HEK293 (cell line): ENCODE data around the gene PDE4D.

Source experiments
- CTCF ChIA-PET: fragments of 350-600 bp; formaldehyde crosslinking; extraction: SDS; loops from one replicate; lab custom pipeline; 2021; ENCODE audit warnings: antibody characterized with exemption; lab: Yijun Ruan, JAX
- POLR2A ChIA-PET: fragments of 300-600 bp; formaldehyde crosslinking; extraction: SDS; loops from one replicate; lab custom pipeline; 2020; ENCODE audit warnings: antibody characterized with exemption, inconsistent platforms; lab: Yijun Ruan, JAX
- H3K27ac ChIP-seq: fragments of 200-500 bp; sonication (Bioruptor generic); 2 replicates; pipeline ENCODE4 v1.5.1; 2014; ENCODE audit warnings: low read depth, low read length, control low read depth, inconsistent platforms; ENCODE audit errors: extremely low read depth
- H3K36me3 ChIP-seq, 2 experiments: fragments of 200-500 bp in 1 of 2; sonication (Bioruptor generic) in 1 of 2; 1 replicate in 1 of 2; 2 replicates in 1 of 2; pipeline ENCODE4 v1.5.1; 2014 to 2017; ENCODE audit warnings: inconsistent platforms in 2 of 2, low read length in 2 of 2; ENCODE audit not compliant: control insufficient read depth in 2 of 2, insufficient read depth in 1 of 2
- H3K4me1 ChIP-seq: fragments of 200-500 bp; sonication (Bioruptor generic); 2 replicates; pipeline ENCODE4 v1.5.1; 2014; ENCODE audit warnings: mild to moderate bottlenecking, low read length, inconsistent platforms; ENCODE audit not compliant: control insufficient read depth, insufficient read depth
- H3K4me3 ChIP-seq: 2 replicates; pipeline ENCODE4 v1.5.1; 2011; ENCODE audit warnings: low read depth, mild to moderate bottlenecking, control low read depth, low read length, moderate library complexity
- H3K9me3 ChIP-seq: fragments of 200-500 bp; sonication (Bioruptor generic); 2 replicates; pipeline ENCODE4 v1.5.1; 2014; ENCODE audit warnings: low read depth, low read length, inconsistent platforms; ENCODE audit not compliant: control insufficient read depth, insufficient read depth
- KLF1 ChIP-seq: fragments of 450-650 bp; formaldehyde crosslinking; IDR thresholded peaks from 2 replicates; pipeline ENCODE4 v1.5.1; 2016; ENCODE audit warnings: missing biosample characterization, missing genetic modification characterization
- ZBTB17 ChIP-seq: fragments of 450-650 bp; formaldehyde crosslinking; IDR thresholded peaks from 2 replicates; pipeline ENCODE4 v1.5.1; 2016; ENCODE audit warnings: missing biosample characterization, missing genetic modification characterization
- ZFP3 ChIP-seq: fragments of 450-650 bp; formaldehyde crosslinking; IDR thresholded peaks from 2 replicates; pipeline ENCODE4 v1.5.1; 2016; ENCODE audit warnings: low read depth, missing biosample characterization, missing genetic modification characterization
- ZNF155 ChIP-seq: fragments of 450-650 bp; formaldehyde crosslinking; IDR thresholded peaks from 2 replicates; pipeline ENCODE4 v1.5.1; 2016; ENCODE audit warnings: missing biosample characterization, missing genetic modification characterization
- ZNF174 ChIP-seq: fragments of 450-650 bp; formaldehyde crosslinking; IDR thresholded peaks from 2 replicates; pipeline ENCODE4 v1.5.0; 2017; ENCODE audit warnings: missing biosample characterization, mild to moderate bottlenecking, missing genetic modification characterization
- ZNF23 ChIP-seq: fragments of 450-650 bp; formaldehyde crosslinking; IDR thresholded peaks from 2 replicates; pipeline ENCODE4 v1.5.1; 2016; ENCODE audit warnings: missing biosample characterization, missing genetic modification characterization, borderline replicate concordance
- ZNF530 ChIP-seq: fragments of 450-650 bp; formaldehyde crosslinking; IDR thresholded peaks from 2 replicates; pipeline ENCODE4 v1.5.1; 2016; ENCODE audit warnings: low read depth, missing biosample characterization, missing genetic modification characterization
- ZNF548 ChIP-seq: fragments of 450-650 bp; formaldehyde crosslinking; IDR thresholded peaks from 2 replicates; pipeline ENCODE4 v1.5.1; 2016; ENCODE audit warnings: missing biosample characterization, missing genetic modification characterization
- ZNF792 ChIP-seq: fragments of 450-650 bp; formaldehyde crosslinking; IDR thresholded peaks from 2 replicates; pipeline ENCODE4 v1.5.1; 2016; ENCODE audit warnings: missing biosample characterization, missing genetic modification characterization
- ZSCAN23 ChIP-seq: fragments of 450-650 bp; formaldehyde crosslinking; IDR thresholded peaks from 2 replicates; pipeline ENCODE4 v1.5.1; 2016; ENCODE audit warnings: missing biosample characterization, missing genetic modification characterization
- ZXDB ChIP-seq: fragments of 450-650 bp; formaldehyde crosslinking; IDR thresholded peaks from 2 replicates; pipeline ENCODE4 v1.5.1; 2016; ENCODE audit warnings: missing biosample characterization, missing genetic modification characterization
- TF ChIP-seq, protein P1 (sequence below): fragments of 450-650 bp; formaldehyde crosslinking; conservative IDR thresholded peaks from 2 replicates; pipeline ENCODE4 v1.5.1; 2016; ENCODE audit warnings: low read depth, missing biosample characterization, missing genetic modification characterization
- TF ChIP-seq, protein P2 (sequence below): fragments of 450-650 bp; formaldehyde crosslinking; conservative IDR thresholded peaks from 2 replicates; pipeline ENCODE4 v1.5.1; 2016; ENCODE audit warnings: low read depth, missing biosample characterization, missing genetic modification characterization
- TF ChIP-seq, protein P3 (sequence below): fragments of 450-650 bp; formaldehyde crosslinking; IDR thresholded peaks from 2 replicates; pipeline ENCODE4 v1.5.1; 2017; ENCODE audit warnings: missing biosample characterization, mild to moderate bottlenecking, missing genetic modification characterization, moderate library complexity

PDE4D gene

DNA sequence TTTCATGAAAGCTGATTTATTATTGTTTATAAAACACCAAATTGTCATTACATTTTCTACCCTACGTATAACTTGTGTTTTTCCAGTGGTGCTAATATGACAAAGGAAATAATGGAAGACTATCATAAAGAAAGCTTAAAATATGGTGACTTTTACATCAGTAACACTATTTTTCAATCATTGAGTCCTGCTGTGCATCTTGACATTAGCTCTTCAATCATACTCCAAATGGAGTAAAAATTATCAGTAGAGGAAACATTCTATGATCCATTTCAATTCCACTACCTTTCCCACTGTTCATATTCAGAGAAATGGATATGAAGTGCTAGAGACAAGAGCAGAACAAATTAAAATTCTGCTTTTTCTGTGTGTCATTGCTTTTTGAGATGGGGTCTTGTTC is 774.0 kb downstream of the PDE4D start:
- peaks cover 18% of the 10 kb centered on the region for H3K4me1 ChIP-seq
- H3K36me3 ChIP-seq = no peaks in the 10 kb centered on the region
- no peak overlapping the region for H3K27ac ChIP-seq
- POLR2A ChIA-PET = no interaction called here
- no peak overlapping the region for H3K4me3 ChIP-seq
- TF ChIP-seq KLF1 (tag by site-specific recombination) (no peak), ZNF792 (tag by site-specific recombination) (no peak), ZBTB17 (tag by site-specific recombination) (no peak), ZNF23 (tag by site-specific recombination) (no peak)
- CTCF ChIA-PET = interaction anchor here (0.6 kb wide), 1 partner anchor 227 kb away, joined by 3 read pairs; no protein-coding TSS in a partner anchor
- no peaks in the 10 kb centered on the region for H3K9me3 ChIP-seq

DNA sequence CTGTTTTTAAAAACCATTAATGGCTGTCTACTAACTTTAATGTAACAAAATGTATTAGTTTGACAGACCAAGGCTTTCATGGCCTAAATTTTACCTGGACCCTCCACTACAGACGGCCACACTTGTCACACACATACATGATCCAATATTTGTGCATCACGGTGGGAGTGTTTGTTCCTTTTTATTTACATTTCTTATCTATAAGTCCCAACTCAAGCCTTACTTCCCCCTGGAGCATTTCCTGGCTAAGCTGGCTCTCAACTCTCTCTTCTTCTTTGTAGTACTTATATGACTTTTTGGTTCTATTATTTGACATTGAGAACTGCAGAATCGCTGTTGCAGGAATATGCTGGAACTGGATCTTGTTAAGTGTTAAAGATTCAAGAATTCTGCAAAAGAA is 776.2 kb downstream of the PDE4D start:
- peaks cover 10% of the 10 kb centered on the region; the same call in 1 of the 2 replicates for H3K4me1 ChIP-seq
- POLR2A ChIA-PET = no interaction called here
- TF ChIP-seq ZSCAN23 (tag by site-specific recombination) (no peak), ZNF174 (tag by site-specific recombination) (no peak), ZNF548 (tag by site-specific recombination) (no peak), ZNF530 (tag by site-specific recombination) (no peak), ZFP3 (tag by site-specific recombination) (no peak), ZXDB (no peak), ZNF155 (no peak)
- TF ChIP-seq, protein P1, sequence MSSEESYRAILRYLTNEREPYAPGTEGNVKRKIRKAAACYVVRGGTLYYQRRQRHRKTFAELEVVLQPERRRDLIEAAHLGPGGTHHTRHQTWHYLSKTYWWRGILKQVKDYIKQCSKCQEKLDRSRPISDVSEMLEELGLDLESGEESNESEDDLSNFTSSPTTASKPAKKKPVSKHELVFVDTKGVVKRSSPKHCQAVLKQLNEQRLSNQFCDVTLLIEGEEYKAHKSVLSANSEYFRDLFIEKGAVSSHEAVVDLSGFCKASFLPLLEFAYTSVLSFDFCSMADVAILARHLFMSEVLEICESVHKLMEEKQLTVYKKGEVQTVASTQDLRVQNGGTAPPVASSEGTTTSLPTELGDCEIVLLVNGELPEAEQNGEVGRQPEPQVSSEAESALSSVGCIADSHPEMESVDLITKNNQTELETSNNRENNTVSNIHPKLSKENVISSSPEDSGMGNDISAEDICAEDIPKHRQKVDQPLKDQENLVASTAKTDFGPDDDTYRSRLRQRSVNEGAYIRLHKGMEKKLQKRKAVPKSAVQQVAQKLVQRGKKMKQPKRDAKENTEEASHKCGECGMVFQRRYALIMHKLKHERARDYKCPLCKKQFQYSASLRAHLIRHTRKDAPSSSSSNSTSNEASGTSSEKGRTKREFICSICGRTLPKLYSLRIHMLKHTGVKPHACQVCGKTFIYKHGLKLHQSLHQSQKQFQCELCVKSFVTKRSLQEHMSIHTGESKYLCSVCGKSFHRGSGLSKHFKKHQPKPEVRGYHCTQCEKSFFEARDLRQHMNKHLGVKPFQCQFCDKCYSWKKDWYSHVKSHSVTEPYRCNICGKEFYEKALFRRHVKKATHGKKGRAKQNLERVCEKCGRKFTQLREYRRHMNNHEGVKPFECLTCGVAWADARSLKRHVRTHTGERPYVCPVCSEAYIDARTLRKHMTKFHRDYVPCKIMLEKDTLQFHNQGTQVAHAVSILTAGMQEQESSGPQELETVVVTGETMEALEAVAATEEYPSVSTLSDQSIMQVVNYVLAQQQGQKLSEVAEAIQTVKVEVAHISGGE (tag by site-specific recombination) = no peak
- TF ChIP-seq, protein P2, sequence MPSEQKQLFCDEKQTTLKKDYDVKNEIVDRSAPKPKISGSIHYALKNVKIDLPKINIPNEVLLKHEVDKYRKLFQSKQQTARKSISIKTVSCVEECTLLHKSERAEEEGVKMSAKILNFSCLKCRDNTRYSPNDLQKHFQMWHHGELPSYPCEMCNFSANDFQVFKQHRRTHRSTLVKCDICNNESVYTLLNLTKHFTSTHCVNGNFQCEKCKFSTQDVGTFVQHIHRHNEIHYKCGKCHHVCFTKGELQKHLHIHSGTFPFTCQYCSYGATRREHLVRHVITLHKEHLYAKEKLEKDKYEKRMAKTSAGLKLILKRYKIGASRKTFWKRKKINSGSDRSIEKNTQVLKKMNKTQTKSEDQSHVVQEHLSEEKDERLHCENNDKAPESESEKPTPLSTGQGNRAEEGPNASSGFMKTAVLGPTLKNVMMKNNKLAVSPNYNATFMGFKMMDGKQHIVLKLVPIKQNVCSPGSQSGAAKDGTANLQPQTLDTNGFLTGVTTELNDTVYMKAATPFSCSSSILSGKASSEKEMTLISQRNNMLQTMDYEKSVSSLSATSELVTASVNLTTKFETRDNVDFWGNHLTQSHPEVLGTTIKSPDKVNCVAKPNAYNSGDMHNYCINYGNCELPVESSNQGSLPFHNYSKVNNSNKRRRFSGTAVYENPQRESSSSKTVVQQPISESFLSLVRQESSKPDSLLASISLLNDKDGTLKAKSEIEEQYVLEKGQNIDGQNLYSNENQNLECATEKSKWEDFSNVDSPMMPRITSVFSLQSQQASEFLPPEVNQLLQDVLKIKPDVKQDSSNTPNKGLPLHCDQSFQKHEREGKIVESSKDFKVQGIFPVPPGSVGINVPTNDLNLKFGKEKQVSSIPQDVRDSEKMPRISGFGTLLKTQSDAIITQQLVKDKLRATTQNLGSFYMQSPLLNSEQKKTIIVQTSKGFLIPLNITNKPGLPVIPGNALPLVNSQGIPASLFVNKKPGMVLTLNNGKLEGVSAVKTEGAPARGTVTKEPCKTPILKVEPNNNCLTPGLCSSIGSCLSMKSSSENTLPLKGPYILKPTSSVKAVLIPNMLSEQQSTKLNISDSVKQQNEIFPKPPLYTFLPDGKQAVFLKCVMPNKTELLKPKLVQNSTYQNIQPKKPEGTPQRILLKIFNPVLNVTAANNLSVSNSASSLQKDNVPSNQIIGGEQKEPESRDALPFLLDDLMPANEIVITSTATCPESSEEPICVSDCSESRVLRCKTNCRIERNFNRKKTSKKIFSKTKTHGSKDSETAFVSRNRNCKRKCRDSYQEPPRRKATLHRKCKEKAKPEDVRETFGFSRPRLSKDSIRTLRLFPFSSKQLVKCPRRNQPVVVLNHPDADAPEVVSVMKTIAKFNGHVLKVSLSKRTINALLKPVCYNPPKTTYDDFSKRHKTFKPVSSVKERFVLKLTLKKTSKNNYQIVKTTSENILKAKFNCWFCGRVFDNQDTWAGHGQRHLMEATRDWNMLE (tag by site-specific recombination) = no peak
- TF ChIP-seq, protein P3, sequence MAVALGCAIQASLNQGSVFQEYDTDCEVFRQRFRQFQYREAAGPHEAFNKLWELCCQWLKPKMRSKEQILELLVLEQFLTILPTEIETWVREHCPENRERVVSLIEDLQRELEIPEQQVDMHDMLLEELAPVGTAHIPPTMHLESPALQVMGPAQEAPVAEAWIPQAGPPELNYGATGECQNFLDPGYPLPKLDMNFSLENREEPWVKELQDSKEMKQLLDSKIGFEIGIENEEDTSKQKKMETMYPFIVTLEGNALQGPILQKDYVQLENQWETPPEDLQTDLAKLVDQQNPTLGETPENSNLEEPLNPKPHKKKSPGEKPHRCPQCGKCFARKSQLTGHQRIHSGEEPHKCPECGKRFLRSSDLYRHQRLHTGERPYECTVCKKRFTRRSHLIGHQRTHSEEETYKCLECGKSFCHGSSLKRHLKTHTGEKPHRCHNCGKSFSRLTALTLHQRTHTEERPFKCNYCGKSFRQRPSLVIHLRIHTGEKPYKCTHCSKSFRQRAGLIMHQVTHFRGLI (tag by site-specific recombination) = no peak
- TF ChIP-seq, all 188 proteins: peak for 0
- H3K9me3 ChIP-seq = no peaks in the 10 kb centered on the region
- no peak overlapping the region for H3K27ac ChIP-seq
- no peak overlapping the region for H3K4me3 ChIP-seq
- CTCF ChIA-PET = interaction anchor here (1.0 kb wide), 1 partner anchor 264 kb away, joined by 3 read pairs; no protein-coding TSS in a partner anchor
- no peaks in the 10 kb centered on the region for H3K36me3 ChIP-seq
